ENCODE measurements around the gene LIMS3.
"Not testable (repeated sequence)": the region's sequence is repeated elsewhere in the genome, so short reads cannot be mapped to it uniquely, and the experiment has no call there.

LIMS3 gene

GRCh38 chr2:109898462-109899336, at the start of gene LIMS3:
TSS of gene LIMS3 (plus strand) at chr2:109898688. CDS start at chr2:109898729, 41 bp downstream.
- not testable (repeated sequence) for DNase-seq (ENCODE audit: low read depth in 2 of 2, low spot score in 1 of 2)

- not testable (repeated sequence) for DNase-seq (ENCODE audit: low read depth in 2 of 2, low spot score in 1 of 2)
These were observed 27.2 kb upstream of the LIMS3 start for GRCh38 chr2:109871129-109871751.

GRCh38 chr2:109876625-109877024, 21.9 kb upstream of the LIMS3 start:
- not testable (repeated sequence) for DNase-seq (ENCODE audit: low read depth in 2 of 2, low spot score in 1 of 2)

GRCh38 chr2:109882112-109882511, 16.4 kb upstream of the LIMS3 start:
- DNase-seq (ENCODE audit: low read depth in 2 of 2, low spot score in 1 of 2) = not testable (repeated sequence)

- DNase-seq (ENCODE audit: low read depth in 2 of 2, low spot score in 1 of 2) = not testable (repeated sequence)
These were observed 10.1 kb upstream of the LIMS3 start for GRCh38 chr2:109888414-109888813.

- DNase-seq (ENCODE audit: low read depth in 2 of 2, low spot score in 1 of 2) = not testable (repeated sequence)
These were observed 8.6 kb upstream of the LIMS3 start for GRCh38 chr2:109889909-109890308.

GRCh38 chr2:109891024-109891423, 7.5 kb upstream of the LIMS3 start:
- not testable (repeated sequence) for DNase-seq (ENCODE audit: low read depth in 2 of 2, low spot score in 1 of 2)

GRCh38 chr2:109893736-109894135, 4.8 kb upstream of the LIMS3 start:
- not testable (repeated sequence) for DNase-seq (ENCODE audit: low read depth in 2 of 2, low spot score in 1 of 2)

- DNase-seq (ENCODE audit: low read depth in 2 of 2, low spot score in 1 of 2) = not testable (repeated sequence)
These were observed 4.3 kb upstream of the LIMS3 start for GRCh38 chr2:109894141-109894540.

GRCh38 chr2:109895090-109895869, 3.2 kb upstream of the LIMS3 start:
- not testable (repeated sequence) for DNase-seq (ENCODE audit: low read depth in 2 of 2, low spot score in 1 of 2)

GRCh38 chr2:109896212-109896611, 2.3 kb upstream of the LIMS3 start:
- DNase-seq (ENCODE audit: low read depth in 2 of 2, low spot score in 1 of 2) = not testable (repeated sequence)

- DNase-seq (ENCODE audit: low read depth in 2 of 2, low spot score in 1 of 2) = not testable (repeated sequence)
These were observed 573 bp upstream of the LIMS3 start for GRCh38 chr2:109897769-109898461.

GRCh38 chr2:109905796-109906195, 7.3 kb downstream of the LIMS3 start:
- not testable (repeated sequence) for DNase-seq (ENCODE audit: low read depth in 2 of 2, low spot score in 1 of 2)

GRCh38 chr2:109908626-109909025, 10.1 kb downstream of the LIMS3 start:
- not testable (repeated sequence) for DNase-seq (ENCODE audit: low read depth in 2 of 2, low spot score in 1 of 2)

- DNase-seq (ENCODE audit: low read depth in 2 of 2, low spot score in 1 of 2) = not testable (repeated sequence)
These were observed 12.3 kb downstream of the LIMS3 start for GRCh38 chr2:109910789-109911188.

- DNase-seq (ENCODE audit: low read depth in 2 of 2, low spot score in 1 of 2) = not testable (repeated sequence)
These were observed 15.4 kb downstream of the LIMS3 start for GRCh38 chr2:109913911-109914310.

- not testable (repeated sequence) for DNase-seq (ENCODE audit: low read depth in 2 of 2, low spot score in 1 of 2)
These were observed 16.1 kb downstream of the LIMS3 start for GRCh38 chr2:109914552-109914951.

- not testable (repeated sequence) for DNase-seq (ENCODE audit: low read depth in 2 of 2, low spot score in 1 of 2)
These were observed 17.3 kb downstream of the LIMS3 start for GRCh38 chr2:109915830-109916229.

- DNase-seq (ENCODE audit: low read depth in 2 of 2, low spot score in 1 of 2) = not testable (repeated sequence)
These were observed 21.7 kb downstream of the LIMS3 start for GRCh38 chr2:109920162-109920561.

GRCh38 chr2:109921543-109922384, 23.3 kb downstream of the LIMS3 start:
- DNase-seq (ENCODE audit: low read depth in 2 of 2, low spot score in 1 of 2) = not testable (repeated sequence)
